Sigmoid colon (tissue), 7 donors: ENCODE measurements around the gene FKBP4. TPM values are rescaled to one million over a fixed set of nuclear protein-coding genes. Genes with fewer than 3 reads are reported as not detected.

ENCODE experiments used
- DNase-seq: peaks from one replicate; pipeline ENCODE4 v3.0.0-alpha.2; 2019
- H3K27ac ChIP-seq, 4 donors: fragments of 200-600 bp; sonication (generic); one replicate each; pipeline ENCODE4 v1.5.1; 2016 to 2019; ENCODE audit warnings: mild to moderate bottlenecking in 1 of 4
- H3K27me3 ChIP-seq, 3 donors: fragments of 200-600 bp; sonication (generic); one replicate each; pipeline ENCODE4 v1.5.1; 2019; ENCODE audit warnings: mild to moderate bottlenecking in 1 of 3
- H3K36me3 ChIP-seq, 4 donors: fragments of 200-600 bp; sonication (generic); one replicate each; pipeline ENCODE4 v1.5.1; 2016 to 2019
- H3K4me1 ChIP-seq, 4 donors: fragments of 200-600 bp; sonication (generic); one replicate each; pipeline ENCODE4 v1.5.1; 2017 to 2019
- H3K4me3 ChIP-seq, 4 donors: fragments of 200-600 bp; sonication (generic); one replicate each; pipeline ENCODE4 v1.5.1; 2017 to 2019; ENCODE audit warnings: mild to moderate bottlenecking in 2 of 4, moderate library complexity in 1 of 4
- H3K9me3 ChIP-seq, 4 donors: fragments of 200-600 bp in 3 of 4; sonication (generic) in 3 of 4; one replicate each; pipeline versions ENCODE4 v1.5.1 to v1.6.1; 2013 to 2019
- EP300 ChIP-seq, 4 donors: sonication (generic); formaldehyde crosslinking; IDR thresholded peaks; one replicate each; pipeline ENCODE4 v1.6.1; 2017; ENCODE audit warnings: antibody characterized with exemption in 4 of 4
- POLR2A ChIP-seq, 2 donors: fragments of 450-650 bp; IDR thresholded peaks; one replicate each; pipeline ENCODE4 v1.6.1; 2016; ENCODE audit warnings: antibody characterized with exemption in 2 of 2, mild to moderate bottlenecking in 2 of 2, moderate library complexity in 2 of 2
- POLR2AphosphoS5 ChIP-seq, 4 donors: sonication (generic); formaldehyde crosslinking; IDR thresholded peaks; one replicate each; pipeline ENCODE4 v1.6.1; 2017; ENCODE audit warnings: antibody characterized with exemption in 4 of 4
- WGBS, 2 donors: extraction: QIAGEN DNeasy Blood & Tissue Kit; methylation state at CpG; one replicate each; pipeline ENCODE4 v1.1.7; 2013; 5-methylcytosine and 5-hydroxymethylcytosine counted together
- intact Hi-C: fragments of 100-400 bp; cut with DNase I; formaldehyde crosslinking; loops from one replicate; pipeline ENCODE4 v1.15.1; 2023
- polyA plus RNA-seq, 3 donors: library from polyadenylated mRNA; stranded (reverse); fragments of 200-250 nt; gene quantifications; one replicate each; pipeline ENCODE4 v1.2.3, GENCODE V29; 2013
- total RNA-seq, 4 donors: library from RNA; depleted of rRNA; stranded (reverse); fragments of >200 nt; gene quantifications; one replicate each; pipeline ENCODE4 v1.1.0, GENCODE V29; 2016
- TF ChIP-seq, protein P1 (sequence below), 4 experiments: fragments of 450-650 bp in 3 of 4; fragments of 200-600 bp in 1 of 4; IDR thresholded peaks; one replicate each; pipeline ENCODE4 v1.5.1; 2016 to 2019; ENCODE audit warnings: antibody characterized with exemption in 4 of 4, mild to moderate bottlenecking in 3 of 4, moderate library complexity in 2 of 4
- donor health status: healthy with polysubstance abuse.
- donor health status: Bipolar disorder and iron deficiency.
- donor health status: healthy.

The FKBP4 gene
- total and polyA plus RNA-seq, 7 donors = 21.3 to 44.5 (median 33.6) TPM

DNA sequence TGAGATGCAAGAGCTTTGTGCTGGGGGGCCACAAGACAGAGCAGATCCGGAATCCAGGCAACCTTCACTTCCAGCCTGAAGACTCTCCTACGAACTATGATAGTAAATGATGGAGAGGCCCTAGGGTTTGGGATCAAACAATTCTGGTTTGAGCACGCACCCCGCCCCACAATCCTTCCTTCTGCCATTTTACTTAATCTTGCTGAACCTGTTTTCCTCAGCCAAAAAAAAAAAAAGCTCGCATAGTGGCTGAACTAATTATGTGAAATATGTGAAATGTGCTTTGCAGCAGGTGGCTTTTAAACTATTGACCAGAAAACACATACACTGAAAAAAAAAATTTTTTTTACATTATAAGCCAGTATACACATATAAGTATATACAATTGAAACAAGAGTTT, 17.0 kb downstream of the FKBP4 start:
- no peak for DNase-seq
- H3K27ac ChIP-seq = peak overlapping the region; percentile 92 to 96 (median 94)
- intact Hi-C loops = loop anchor here (5.0 kb wide), 1 partner anchor 80 kb away; the partner anchor contains the start of gene TULP3
- H3K4me3 ChIP-seq = peak overlapping the region; percentile 70 to 85 (median 75)
- no peaks in the 10 kb centered on the region for H3K9me3 ChIP-seq
- TF ChIP-seq POLR2A (IDR thresholded peaks at IDR 0.05) = no peak
- TF ChIP-seq, protein P1, sequence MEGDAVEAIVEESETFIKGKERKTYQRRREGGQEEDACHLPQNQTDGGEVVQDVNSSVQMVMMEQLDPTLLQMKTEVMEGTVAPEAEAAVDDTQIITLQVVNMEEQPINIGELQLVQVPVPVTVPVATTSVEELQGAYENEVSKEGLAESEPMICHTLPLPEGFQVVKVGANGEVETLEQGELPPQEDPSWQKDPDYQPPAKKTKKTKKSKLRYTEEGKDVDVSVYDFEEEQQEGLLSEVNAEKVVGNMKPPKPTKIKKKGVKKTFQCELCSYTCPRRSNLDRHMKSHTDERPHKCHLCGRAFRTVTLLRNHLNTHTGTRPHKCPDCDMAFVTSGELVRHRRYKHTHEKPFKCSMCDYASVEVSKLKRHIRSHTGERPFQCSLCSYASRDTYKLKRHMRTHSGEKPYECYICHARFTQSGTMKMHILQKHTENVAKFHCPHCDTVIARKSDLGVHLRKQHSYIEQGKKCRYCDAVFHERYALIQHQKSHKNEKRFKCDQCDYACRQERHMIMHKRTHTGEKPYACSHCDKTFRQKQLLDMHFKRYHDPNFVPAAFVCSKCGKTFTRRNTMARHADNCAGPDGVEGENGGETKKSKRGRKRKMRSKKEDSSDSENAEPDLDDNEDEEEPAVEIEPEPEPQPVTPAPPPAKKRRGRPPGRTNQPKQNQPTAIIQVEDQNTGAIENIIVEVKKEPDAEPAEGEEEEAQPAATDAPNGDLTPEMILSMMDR (IDR thresholded peaks at IDR 0.05) = no peak
- TF ChIP-seq POLR2AphosphoS5 (IDR thresholded peaks at IDR 0.05) = no peak
- no peak for TF ChIP-seq EP300 (IDR thresholded peaks at IDR 0.05)
- H3K36me3 ChIP-seq = peaks cover 0 to 14% (median 3%) of the 10 kb centered on the region in 4 donors
- H3K27me3 ChIP-seq = no peaks in the 10 kb centered on the region
- peaks cover 0 to 23% (median 18%) of the 10 kb centered on the region in 4 donors for H3K4me1 ChIP-seq
- 34 to 75% methylated on average over 5 of the region's 5 CpGs for WGBS, 2 donors

GRCh38 chr12:2812290-2813213, 17.8 kb downstream of the FKBP4 start, which contains the start of gene ITFG2:
TSS of gene ITFG2 (plus strand) at chr12:2812668. CDS start at chr12:2812761, 93 bp downstream.
- 0 to 1% methylated on average over 48 of the region's 48 CpGs for WGBS, 2 donors
- Histone ChIP-seq H3K4me3 (peak within 1 kb of the TSS; percentile 70 to 85 (median 75)), H3K36me3 (peaks cover 0 to 22% (median 7%) of the 10 kb centered on the region in 4 donors), H3K9me3 (no peaks in the 10 kb centered on the region), H3K27ac (peak within 1 kb of the TSS; percentile 92 to 96 (median 94)), H3K4me1 (peaks cover 0 to 23% (median 18%) of the 10 kb centered on the region in 4 donors), H3K27me3 (no peaks in the 10 kb centered on the region)
- peak in 1 of 4 donors; percentile 9 for TF ChIP-seq EP300 (IDR thresholded peaks at IDR 0.05)
- TF ChIP-seq POLR2A (IDR thresholded peaks at IDR 0.05) = peak; percentile 43 to 92
- TF ChIP-seq, protein P1 (IDR thresholded peaks at IDR 0.05) = no peak
- peak; percentile 86 to 95 (median 92) for TF ChIP-seq POLR2AphosphoS5 (IDR thresholded peaks at IDR 0.05)
- peak; percentile 99 for DNase-seq
- intact Hi-C loops = loop anchor here (5.0 kb wide), 1 partner anchor 80 kb away; the partner anchor contains the start of gene TULP3

DNA sequence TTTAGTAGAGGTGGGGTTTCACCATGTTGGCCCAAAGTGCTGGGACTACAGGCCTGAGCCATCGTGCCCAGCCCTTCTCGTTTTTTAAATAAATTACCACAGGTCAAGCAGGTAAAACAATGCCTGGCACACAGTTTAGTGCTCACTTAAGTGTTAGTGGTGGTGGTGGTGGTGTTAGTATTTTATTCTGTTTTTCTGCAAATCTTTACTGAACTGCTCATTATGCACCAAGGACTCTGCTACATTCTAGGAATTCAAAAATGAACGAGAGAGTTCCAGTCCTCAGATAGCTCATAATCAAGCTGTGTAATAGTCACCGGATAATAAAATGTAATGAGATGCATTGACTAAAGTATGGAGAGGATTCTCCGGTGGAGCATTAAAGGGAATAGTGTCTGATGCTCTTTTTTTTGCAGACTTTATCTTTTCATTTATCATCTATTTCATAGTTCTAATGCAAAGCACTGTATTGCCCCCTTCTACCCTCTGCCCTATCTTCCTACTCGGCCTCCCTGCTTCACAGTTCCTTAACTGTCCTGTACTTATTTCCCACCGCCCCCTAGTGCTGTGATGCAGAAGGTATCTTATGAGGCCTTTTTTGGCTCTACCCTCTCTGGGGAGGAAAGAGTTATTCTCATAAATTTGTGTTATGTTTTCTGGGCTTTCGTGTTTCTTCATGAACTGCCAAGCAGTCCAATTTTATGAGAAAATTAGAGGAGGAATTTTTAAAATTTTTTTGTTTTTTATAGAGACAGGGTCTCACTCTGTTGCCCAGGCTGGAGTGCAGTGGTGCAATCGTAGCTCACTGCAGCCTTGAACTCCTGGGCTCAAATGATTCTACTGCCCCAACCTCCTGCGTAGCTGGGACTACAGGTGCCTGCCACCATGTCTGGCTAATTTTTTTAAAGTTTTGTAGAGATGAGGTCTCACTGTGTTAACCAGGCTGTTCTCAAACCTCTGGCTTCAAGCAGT, 18.7 kb downstream of the FKBP4 start:
- 10 to 17% methylated on average over 10 of the region's 10 CpGs for WGBS, 2 donors
- H3K4me1 ChIP-seq = peaks cover 0 to 23% (median 18%) of the 10 kb centered on the region in 4 donors
- intact Hi-C loops = loop anchor here (5.0 kb wide), 1 partner anchor 79 kb away; the partner anchor contains the start of gene TULP3

GRCh38 chr12:2819810-2820209, 25.0 kb downstream of the FKBP4 start:
- H3K36me3 ChIP-seq = peaks cover 31 to 93% (median 66%) of the 10 kb centered on the region in 4 donors
- H3K27me3 ChIP-seq = no peaks in the 10 kb centered on the region
- TF ChIP-seq POLR2A (IDR thresholded peaks at IDR 0.05) (no peak), EP300 (IDR thresholded peaks at IDR 0.05) (no peak), POLR2AphosphoS5 (IDR thresholded peaks at IDR 0.05) (no peak)
- TF ChIP-seq, protein P1 (IDR thresholded peaks at IDR 0.05) = no peak
- intact Hi-C loops = no loop called here
- 95 to 96% methylated on average over 15 of the region's 15 CpGs for WGBS, 2 donors
- H3K4me1 ChIP-seq = no peaks in the 10 kb centered on the region
- DNase-seq = no peak
- H3K4me3 ChIP-seq = no peak overlapping the region
- H3K27ac ChIP-seq = no peak overlapping the region
- no peaks in the 10 kb centered on the region for H3K9me3 ChIP-seq

More for the DNA sequence above, 18.7 kb downstream of the FKBP4 start:
- TF ChIP-seq POLR2AphosphoS5 (IDR thresholded peaks at IDR 0.05) = no peak
- TF ChIP-seq, protein P1 (IDR thresholded peaks at IDR 0.05) = peak; percentile 23 to 74 (median 53)
- Histone ChIP-seq H3K36me3 (peaks cover 6 to 31% (median 16%) of the 10 kb centered on the region in 4 donors), H3K27me3 (no peaks in the 10 kb centered on the region), H3K27ac (peak overlapping the region; percentile 92 to 96 (median 94)), H3K9me3 (no peaks in the 10 kb centered on the region), H3K4me3 (peak overlapping the region; percentile 70 to 85 (median 75))
- no peak for DNase-seq
